GM11168 (cell line): Measurements from ENCODE around the gene VCP.

ENCODE experiments used
- in situ Hi-C: fragments of 300-500 bp; cut with MboI; formaldehyde crosslinking; loops from one replicate; pipeline ENCODE4 v1.12.0; 2022; ENCODE audit warnings: low sequenced_read_pairs; ENCODE audit not compliant: unreplicated experiment

Gene VCP

GRCh38 chr9:35070823-35071813, 1.3 kb downstream of the VCP start:
- in situ Hi-C loops = loop anchor here (25.0 kb wide), 1 partner anchor 666 kb away; the partner anchor contains the start of genes CREB3, GBA2, RGP1 and TLN1

- in situ Hi-C loops = loop anchor here (25.0 kb wide), 1 partner anchor 668 kb away; the partner anchor contains the start of genes CREB3, GBA2, RGP1 and TLN1
Measured at GRCh38 chr9:35069020-35069419, 3.4 kb downstream of the VCP start.

GRCh38 chr9:35067056-35067455, 5.4 kb downstream of the VCP start:
- in situ Hi-C loops = loop anchor here (25.0 kb wide), 1 partner anchor 670 kb away; the partner anchor contains the start of genes CREB3, GBA2, RGP1 and TLN1

- in situ Hi-C loops = loop anchor here (25.0 kb wide), 1 partner anchor 677 kb away; the partner anchor contains the start of genes CREB3, GBA2, RGP1 and TLN1
Measured at GRCh38 chr9:35060548-35061207, 11.7 kb downstream of the VCP start.

DNA sequence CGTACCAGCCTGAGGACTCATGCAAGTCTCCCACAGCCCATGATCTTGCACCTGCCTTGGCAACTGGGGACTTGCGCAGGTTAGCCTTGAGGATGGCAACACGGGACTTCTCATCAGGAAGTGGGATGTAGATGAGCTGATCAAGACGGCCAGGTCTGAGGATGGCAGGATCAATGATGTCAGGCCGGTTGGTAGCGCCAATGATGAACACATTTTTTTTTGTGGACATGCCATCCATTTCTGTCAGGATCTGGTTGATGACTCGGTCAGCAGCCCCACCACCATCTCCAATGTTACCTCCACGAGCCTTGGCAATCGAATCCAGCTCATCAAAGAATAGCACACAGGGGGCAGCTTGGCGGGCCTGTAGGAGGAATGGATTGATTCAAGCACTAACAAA, 13.0 kb downstream of the VCP start:
- in situ Hi-C loops = loop anchor here (10.0 to 25.0 kb wide), 2 partner anchors 165 to 678 kb away; partner anchors contain the start of genes CREB3, GBA2, RGP1 and TLN1

GRCh38 chr9:35057271-35057620, 15.2 kb downstream of the VCP start:
- in situ Hi-C loops = loop anchor here (10.0 to 25.0 kb wide), 2 partner anchors 162 to 680 kb away; partner anchors contain the start of genes CREB3, GBA2, RGP1 and TLN1

- in situ Hi-C loops = loop anchor here (10.0 to 25.0 kb wide), 2 partner anchors 162 to 681 kb away; partner anchors contain the start of genes CREB3, GBA2, RGP1 and TLN1
Measured at GRCh38 chr9:35056571-35057270, 15.7 kb downstream of the VCP start.

- in situ Hi-C loops = loop anchor here (10.0 to 25.0 kb wide), 2 partner anchors 160 to 682 kb away; partner anchors contain the start of genes CREB3, GBA2, RGP1 and TLN1
Measured at GRCh38 chr9:35054871-35055644, 17.4 kb downstream of the VCP start.

GRCh38 chr9:35054185-35054835, 18.1 kb downstream of the VCP start:
- in situ Hi-C loops = loop anchor here (10.0 to 25.0 kb wide), 2 partner anchors 160 to 683 kb away; partner anchors contain the start of genes CREB3, GBA2, RGP1 and TLN1

DNA sequence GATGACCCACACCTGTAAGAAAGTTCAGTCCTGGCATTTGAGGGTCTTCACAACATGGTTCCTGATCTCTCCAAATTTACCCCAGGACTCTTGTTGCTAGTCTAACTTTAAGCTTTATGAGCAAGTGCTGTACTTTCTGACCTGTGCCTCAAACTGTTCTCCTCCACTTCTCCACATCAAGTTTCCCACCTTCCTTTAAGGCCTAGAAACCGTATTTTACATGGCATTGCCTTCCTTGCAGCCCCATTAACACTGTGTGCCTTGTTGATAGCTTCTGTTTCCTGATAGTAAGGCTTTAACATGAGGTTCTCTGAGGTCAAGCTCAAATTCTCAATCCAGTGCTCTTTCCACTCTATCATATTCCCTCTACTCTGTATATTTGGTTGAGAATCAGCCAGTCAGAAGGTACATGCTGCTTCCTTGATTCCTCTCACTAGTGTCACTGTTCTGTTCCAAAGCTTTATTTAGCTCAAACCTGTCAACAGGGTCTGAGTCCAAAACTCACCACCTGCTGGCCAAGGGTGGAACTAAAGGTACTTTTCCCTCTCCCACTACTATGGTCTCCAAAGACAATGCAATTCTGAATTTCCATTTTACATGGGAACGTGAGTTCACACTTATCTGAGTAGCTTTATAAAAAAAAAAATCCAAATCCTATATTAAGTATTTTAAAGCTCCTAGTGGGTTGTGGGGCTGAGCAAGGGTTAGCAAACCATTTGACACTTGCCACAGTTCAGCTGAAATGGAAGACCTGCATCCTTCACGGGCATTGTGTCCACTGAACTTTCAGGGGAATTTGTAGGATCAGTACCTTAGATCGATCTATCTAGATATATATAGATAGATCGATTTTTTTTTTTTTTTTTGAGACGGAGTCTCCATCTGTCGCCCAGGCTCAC, 21.1 kb downstream of the VCP start:
- in situ Hi-C loops = loop anchor here (10.0 to 25.0 kb wide), 2 partner anchors 157 to 686 kb away; partner anchors contain the start of genes CREB3, GBA2, RGP1 and TLN1

GRCh38 chr9:35048511-35048910, 23.9 kb downstream of the VCP start:
- in situ Hi-C loops = no loop called here

DNA sequence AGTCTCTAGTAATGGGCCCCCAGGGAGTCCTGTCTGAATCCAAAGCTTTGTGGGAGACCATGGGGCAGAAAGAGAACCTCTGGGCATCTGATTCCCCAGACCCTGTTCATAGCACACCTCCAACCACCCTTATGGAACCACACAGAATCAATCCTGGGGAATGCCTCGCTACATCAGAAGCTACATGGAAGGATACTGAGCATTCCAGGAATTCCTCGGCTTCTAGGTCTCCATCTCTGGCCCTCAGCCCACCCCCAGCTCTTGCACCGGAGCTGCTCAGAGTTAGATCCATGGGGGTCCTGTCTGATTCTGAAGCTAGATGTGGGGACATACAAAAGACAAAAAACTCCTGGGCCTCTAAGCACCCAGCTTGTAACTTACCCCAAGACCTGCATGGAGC, 28.4 kb downstream of the VCP start:
- in situ Hi-C loops = no loop called here

GRCh38 chr9:35042891-35043545, 29.4 kb downstream of the VCP start:
- in situ Hi-C loops = no loop called here

DNA sequence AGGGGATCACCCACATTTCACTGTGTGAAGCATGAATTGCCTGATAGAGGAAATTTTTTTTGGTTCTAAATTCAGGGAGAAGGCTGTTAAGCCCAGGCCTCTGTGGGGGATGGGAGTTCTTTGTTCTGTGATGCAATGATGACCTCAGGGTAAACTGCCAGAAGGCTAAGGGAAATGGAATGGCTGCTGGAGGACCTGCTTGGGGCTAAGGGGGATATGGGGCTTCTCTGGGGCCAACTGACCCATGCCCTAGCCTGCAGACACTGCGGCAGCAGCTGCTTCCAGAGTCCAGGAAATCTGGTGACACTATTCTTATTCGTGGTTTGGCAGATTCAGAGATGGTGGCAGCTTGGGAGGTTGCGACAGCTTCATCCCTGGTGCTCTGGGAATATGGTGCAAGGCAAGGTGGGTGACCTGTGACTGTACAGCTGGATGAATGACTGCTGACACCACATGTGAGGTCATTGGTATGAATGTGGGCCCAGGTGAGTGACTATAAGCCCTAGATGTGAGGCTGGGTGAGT, 30.3 kb downstream of the VCP start:
- in situ Hi-C loops = no loop called here

DNA sequence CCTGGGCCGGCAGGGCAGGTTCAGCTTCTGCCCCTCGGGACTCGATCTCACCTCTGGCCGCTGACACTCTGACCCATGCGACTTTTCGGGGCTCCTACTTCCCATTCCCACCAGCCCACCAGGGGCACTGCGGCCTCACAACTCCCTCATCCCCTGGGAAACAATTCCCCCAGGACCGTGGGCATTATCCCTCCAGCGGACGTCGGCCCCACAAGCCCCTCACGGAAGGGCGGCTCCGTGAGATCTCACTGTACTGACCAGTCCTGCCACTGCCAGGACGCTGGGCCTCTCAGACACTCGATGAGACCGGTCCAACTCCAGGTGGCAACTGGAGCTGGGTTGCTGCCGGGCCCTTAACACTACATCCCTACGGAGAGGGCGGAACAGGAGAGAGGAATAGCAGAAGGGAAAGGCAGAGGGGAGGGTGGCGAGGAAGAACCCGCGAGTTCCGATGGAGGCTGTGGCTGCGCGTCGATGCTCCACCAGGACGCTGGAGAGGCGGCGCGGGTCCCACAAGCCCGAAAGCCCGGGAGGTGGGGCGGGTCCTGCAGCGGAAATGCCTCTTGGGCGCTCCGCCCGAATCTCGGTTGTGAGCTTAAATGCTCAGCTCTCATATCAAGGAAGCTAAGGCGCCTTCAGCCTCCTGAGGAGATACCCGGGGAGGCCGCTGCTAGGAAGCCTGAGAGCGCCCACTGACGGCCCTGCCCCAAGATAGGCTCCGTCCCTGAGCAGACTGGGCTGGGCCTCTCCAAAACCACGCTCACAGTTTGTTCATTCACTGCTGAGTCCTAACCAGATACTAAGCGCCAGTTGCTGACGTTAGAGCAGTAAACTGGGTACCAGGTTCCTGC, 36.3 kb downstream of the VCP start:
- in situ Hi-C loops = no loop called here

- in situ Hi-C loops = no loop called here
Measured at GRCh38 chr9:35033101-35033500, 39.3 kb downstream of the VCP start.
